A549 (cell line): ENCODE results near the gene TRAPPC1. TPM values are rescaled to one million over a fixed set of nuclear protein-coding genes. Genes with fewer than 3 reads are reported as not detected.

Source experiments
- ATAC-seq, 2 experiments: fragments of 200-7000 bp in 1 of 2; fragments of >200 bp in 1 of 2; cut with Nextera tagmentation in 1 of 2; cut with Tn5 transposase in 1 of 2; 3 replicates each; pipeline versions ENCODE4 v1.8.0 to v1.9.1; 2018 to 2020; ENCODE audit warnings: mild to moderate bottlenecking in 1 of 2, moderate library complexity in 1 of 2
- CTCF ChIA-PET: fragments of 300-600 bp; sonication (Branson Sonifier 250); formaldehyde crosslinking; extraction: SDS; loops from one replicate; lab custom pipeline; 2021; ENCODE audit warnings: antibody characterized with exemption, inconsistent platforms; lab: Yijun Ruan, JAX
- POLR2A ChIA-PET: fragments of 350-600 bp; formaldehyde crosslinking; extraction: SDS; loops from one replicate; lab custom pipeline; 2021; ENCODE audit warnings: antibody characterized with exemption, inconsistent platforms; lab: Yijun Ruan, JAX
- DNase-seq, 2 experiments: peaks; one replicate each; pipeline versions ENCODE4 v3.0.0 to v3.0.0-alpha.2; 2011 to 2016; ENCODE audit warnings: low read depth in 1 of 2, low spot score in 1 of 2
- FAIRE-seq: peaks from 2 replicates; lab custom pipeline; 2011; peaks lifted over from hg19 to GRCh38; lab: Jason Lieb, UNC
- H3K27ac ChIP-seq, 2 experiments: fragments of >200 bp; sonication (Bioruptor Twin); formaldehyde crosslinking; 3 replicates each; pipeline ENCODE4 v1.5.1; 2016 to 2017
- H3K4me1 ChIP-seq: fragments of >200 bp; sonication (Bioruptor Twin); formaldehyde crosslinking; 3 replicates; pipeline ENCODE4 v1.6.1; 2016
- H3K4me2 ChIP-seq: fragments of >200 bp; sonication (Bioruptor Twin); formaldehyde crosslinking; 3 replicates; pipeline ENCODE4 v1.6.1; 2016
- H3K4me3 ChIP-seq: fragments of >200 bp; sonication (Bioruptor Twin); formaldehyde crosslinking; 3 replicates; pipeline ENCODE4 v1.5.1; 2016
- H3K9me3 ChIP-seq: fragments of >200 bp; sonication (Bioruptor Twin); formaldehyde crosslinking; 3 replicates; pipeline ENCODE4 v1.6.1; 2016
- BCL3 ChIP-seq: fragments of >200 bp; sonication (Bioruptor Twin); formaldehyde crosslinking; IDR thresholded peaks from 3 replicates; pipeline ENCODE4 v1.6.1; 2016
- CHD2 ChIP-seq: fragments of 150-350 bp; IDR thresholded peaks from 2 replicates; pipeline ENCODE4 v1.6.1; 2014; ENCODE audit warnings: low read length; ENCODE audit not compliant: partially characterized antibody
- EHMT2 ChIP-seq: fragments of 200-600 bp; sonication (generic); IDR thresholded peaks from 2 replicates; pipeline ENCODE4 v1.6.1; 2016; ENCODE audit warnings: antibody characterized with exemption, low read depth, mild to moderate bottlenecking, moderate library complexity
- ELK1 ChIP-seq: fragments of 150-350 bp; IDR thresholded peaks from 2 replicates; pipeline ENCODE4 v1.6.1; 2014; ENCODE audit warnings: low read depth, mild to moderate bottlenecking, low read length
- EP300 ChIP-seq, 2 experiments: fragments of >200 bp; sonication (Bioruptor Twin); formaldehyde crosslinking; IDR thresholded peaks; 2 replicates in 1 of 2; 3 replicates in 1 of 2; pipeline ENCODE4 v1.6.1; 2016 to 2017
- FOSB ChIP-seq: fragments of 250-450 bp; sonication (Bioruptor Pico); IDR thresholded peaks from 2 replicates; pipeline ENCODE4 v1.5.0; 2020; ENCODE audit warnings: mild to moderate bottlenecking, moderate library complexity
- FOSL2 ChIP-seq, 2 experiments: fragments of 450-650 bp in 1 of 2; fragments of >200 bp in 1 of 2; sonication (Bioruptor Twin) in 1 of 2; formaldehyde crosslinking; IDR thresholded peaks; 2 replicates each; pipeline versions ENCODE4 v1.5.0 to v1.6.1; 2016 to 2020; ENCODE audit warnings: mild to moderate bottlenecking in 1 of 2, moderate library complexity in 1 of 2
- HDAC2 ChIP-seq: fragments of 200-600 bp; sonication (generic); IDR thresholded peaks from 2 replicates; pipeline ENCODE4 v1.6.1; 2016
- HMGXB4 ChIP-seq: fragments of 250-450 bp; sonication (Bioruptor Pico); IDR thresholded peaks from 2 replicates; pipeline ENCODE4 v1.5.0; 2021; ENCODE audit warnings: mild to moderate bottlenecking, moderate library complexity, borderline replicate concordance
- HOXA7 ChIP-seq: fragments of 250-450 bp; sonication (Bioruptor Pico); IDR thresholded peaks from 2 replicates; pipeline ENCODE4 v1.5.0; 2020; ENCODE audit warnings: mild to moderate bottlenecking, moderate library complexity
- HOXB13 ChIP-seq: fragments of 250-450 bp; sonication (Bioruptor Pico); IDR thresholded peaks from 2 replicates; pipeline ENCODE4 v1.5.0; 2020; ENCODE audit warnings: low read depth, mild to moderate bottlenecking, moderate library complexity
- JUN ChIP-seq, 2 experiments: fragments of >200 bp; sonication (Bioruptor Twin); formaldehyde crosslinking; IDR thresholded peaks; 2 replicates in 1 of 2; 3 replicates in 1 of 2; pipeline ENCODE4 v1.6.1; 2016 to 2017
- JUNB ChIP-seq: fragments of >200 bp; sonication (Bioruptor Twin); formaldehyde crosslinking; IDR thresholded peaks from 2 replicates; pipeline ENCODE4 v1.6.1; 2016
- KDM1A ChIP-seq: fragments of 200-600 bp; sonication (generic); IDR thresholded peaks from 2 replicates; pipeline ENCODE4 v1.6.1; 2016; ENCODE audit warnings: low read depth, mild to moderate bottlenecking
- MAX ChIP-seq: IDR thresholded peaks from 2 replicates; pipeline ENCODE4 v1.6.1; 2012
- NFE2L2 ChIP-seq: fragments of 150-350 bp; conservative IDR thresholded peaks from 2 replicates; pipeline ENCODE4 v1.6.1; 2014; ENCODE audit warnings: low read length
- NR3C1 ChIP-seq: fragments of >200 bp; sonication (Bioruptor Twin); formaldehyde crosslinking; IDR thresholded peaks from 3 replicates; pipeline ENCODE4 v1.6.1; 2017
- PBX3 ChIP-seq: IDR thresholded peaks from 2 replicates; pipeline ENCODE4 v1.6.1; 2012
- PHF8 ChIP-seq: fragments of 200-600 bp; sonication (generic); IDR thresholded peaks from 2 replicates; pipeline ENCODE4 v1.6.1; 2016; ENCODE audit warnings: low read depth, mild to moderate bottlenecking, antibody characterized with exemption, moderate library complexity, borderline replicate concordance
- POLR2AphosphoS2 ChIP-seq: conservative IDR thresholded peaks from 2 replicates; pipeline ENCODE4 v1.6.1; 2012; ENCODE audit warnings: low read length, improper control_type of control experiment, inconsistent platforms
- RCOR1 ChIP-seq: fragments of 150-350 bp; IDR thresholded peaks from 2 replicates; pipeline ENCODE4 v1.6.1; 2014; ENCODE audit warnings: antibody characterized with exemption, low read length, low read depth
- RNF2 ChIP-seq: fragments of 200-600 bp; sonication (generic); IDR thresholded peaks from 2 replicates; pipeline ENCODE4 v1.6.1; 2016; ENCODE audit warnings: low read depth, mild to moderate bottlenecking, antibody characterized with exemption, moderate library complexity, borderline replicate concordance
- SREBF2 ChIP-seq: fragments of 450-650 bp; IDR thresholded peaks from 2 replicates; pipeline ENCODE4 v1.6.1; 2014; ENCODE audit warnings: mild to moderate bottlenecking, moderate library complexity
- TFCP2L1 ChIP-seq: fragments of 250-450 bp; sonication (Bioruptor Pico); IDR thresholded peaks from 2 replicates; pipeline ENCODE4 v1.5.0; 2021; ENCODE audit warnings: mild to moderate bottlenecking
- TP53 ChIP-seq: fragments of 250-450 bp; sonication (Bioruptor Pico); IDR thresholded peaks from 2 replicates; pipeline ENCODE4 v1.5.0; 2021; ENCODE audit warnings: mild to moderate bottlenecking, moderate library complexity
- ZFP36 ChIP-seq: fragments of 450-650 bp; IDR thresholded peaks from 2 replicates; pipeline ENCODE4 v1.6.1; 2014; ENCODE audit warnings: borderline replicate concordance; ENCODE audit not compliant: partially characterized antibody
- ZNF302 ChIP-seq: fragments of 250-450 bp; sonication (Bioruptor Pico); IDR thresholded peaks from 2 replicates; pipeline ENCODE4 v1.9.0; 2021; ENCODE audit warnings: inconsistent platforms, mild to moderate bottlenecking, moderate library complexity
- ZSCAN20 ChIP-seq: fragments of 250-450 bp; sonication (Bioruptor Pico); IDR thresholded peaks from 2 replicates; pipeline ENCODE4 v1.8.0; 2022; ENCODE audit warnings: mild to moderate bottlenecking, moderate library complexity
- WGBS: methylation state at CpG from one replicate; pipeline ENCODE4 v1.1.6; 2017; ENCODE audit errors: missing lambda C conversion rate; 5-methylcytosine and 5-hydroxymethylcytosine counted together
- polyA plus RNA-seq, 4 experiments: library from polyadenylated mRNA; depleted of rRNA in 3 of 4; stranded (reverse); fragments of >200 nt; fragmentation: RNase III in 1 of 4; extraction: RNeasy Plus Mini Kit Qiagen cat#74134 plus additional on column Dnase treatment in 1 of 4; gene quantifications; 2 replicates in 3 of 4; 3 replicates in 1 of 4; pipeline ENCODE4 v1.2.3, GENCODE V29; 2011 to 2017

TRAPPC1 gene
- polyA plus RNA-seq, 2 of the 4 experiments (the other 2 are of a cell fraction), result 200 to 328 TPM

GRCh38 chr17:7940034-7940433 lies 8.3 kb upstream of the TRAPPC1 start:
- DNase-seq (no peak), ATAC-seq (no peak), FAIRE-seq (no peak)
- no peaks in the 10 kb centered on the region for H3K9me3 ChIP-seq
- no peaks in the 10 kb centered on the region for H3K4me1 ChIP-seq
- TF ChIP-seq ZFP36 (no peak), PHF8 (no peak), NR3C1 (no peak), EP300 (IDR thresholded peaks at IDR 0.05) (no peak), JUNB (no peak), KDM1A (no peak), JUN (IDR thresholded peaks at IDR 0.05) (no peak), RCOR1 (no peak), ZSCAN20 (no peak), HMGXB4 (CRISPR knock-in tag) (no peak), CHD2 (no peak), RNF2 (no peak), FOSB (CRISPR knock-in tag) (no peak), ELK1 (no peak), PBX3 (no peak), SREBF2 (no peak), FOSL2 (IDR thresholded peaks at IDR 0.05) (no peak), FOSL2 (CRISPR knock-in tag; IDR thresholded peaks at IDR 0.05) (no peak)
- WGBS, result 92% methylated on average over 4 of the region's 4 CpGs
- no peak overlapping the region for H3K4me3 ChIP-seq
- POLR2A ChIA-PET, result no interaction called here
- CTCF ChIA-PET, result interaction anchor here (0.7 to 33.2 kb wide), 13 partner anchors 8 to 134 kb away, joined by 3 to 470 read pairs (median 5); partner anchors contain the start of gene RNF227
- H3K4me2 ChIP-seq, result no peak overlapping the region
- no peak overlapping the region for H3K27ac ChIP-seq

- FAIRE-seq (no peak), DNase-seq (no peak), ATAC-seq (no peak)
- ChIA-PET CTCF (interaction anchor here (0.7 to 33.2 kb wide), 11 partner anchors 8 to 193 kb away, joined by 3 to 470 read pairs (median 5); partner anchors contain the start of gene RNF227), POLR2A (no interaction called here)
- TF ChIP-seq NFE2L2 (no peak), BCL3 (no peak), POLR2AphosphoS2 (no peak), PBX3 (no peak), HDAC2 (no peak), HOXA7 (CRISPR knock-in tag) (no peak), ZNF302 (CRISPR knock-in tag) (no peak), FOSL2 (IDR thresholded peaks at IDR 0.05) (no peak), FOSL2 (CRISPR knock-in tag; IDR thresholded peaks at IDR 0.05) (no peak), TFCP2L1 (no peak), EHMT2 (no peak), MAX (no peak), HOXB13 (CRISPR knock-in tag) (no peak), NR3C1 (no peak), TP53 (CRISPR knock-in tag) (no peak)
- Histone ChIP-seq H3K4me1 (peaks cover 16% of the 10 kb centered on the region), H3K9me3 (no peaks in the 10 kb centered on the region), H3K27ac (no peak overlapping the region), H3K4me3 (no peak overlapping the region), H3K4me2 (no peak overlapping the region)
Observed at GRCh38 chr17:7935859-7936258, 4.1 kb upstream of the TRAPPC1 start.
